WTC11 (cell line): ENCODE measurements around the gene MCUB. TPM values are rescaled to one million over a fixed set of nuclear protein-coding genes. Genes with fewer than 3 reads are reported as not detected.

Source experiments
- ATAC-seq: fragments of 200-7000 bp; cut with Tn5 transposase; 2 replicates; pipeline ENCODE4 v1.10.0; 2021; ENCODE audit warnings: mild to moderate bottlenecking, moderate library complexity
- CTCF ChIA-PET: fragments of 300-600 bp; sonication (Branson Sonifier 250); formaldehyde crosslinking; loops from one replicate; lab custom pipeline; 2021; ENCODE audit warnings: antibody characterized with exemption; lab: Charles Lee
- POLR2A ChIA-PET: fragments of 350-600 bp; sonication (Branson Sonifier 250); formaldehyde crosslinking; loops from one replicate; lab custom pipeline; 2021; ENCODE audit warnings: antibody characterized with exemption; lab: Charles Lee
- DNase-seq: peaks from one replicate; pipeline ENCODE4 v3.0.0; 2021; ENCODE audit warnings: low spot score
- H3K27ac Mint-ChIP-seq: 2 replicates; pipeline ENCODE4 v1.8.0; 2021; ENCODE audit warnings: mixed read lengths
- H3K27me3 Mint-ChIP-seq: 2 replicates; pipeline ENCODE4 v1.8.0; 2021; ENCODE audit warnings: low read depth, mild to moderate bottlenecking, moderate library complexity, mixed read lengths
- H3K36me3 Mint-ChIP-seq: 2 replicates; pipeline ENCODE4 v1.8.0; 2021; ENCODE audit warnings: mixed read lengths
- H3K4me1 Mint-ChIP-seq: 2 replicates; pipeline ENCODE4 v1.8.0; 2022; ENCODE audit warnings: mixed read lengths
- H3K4me3 Mint-ChIP-seq: 2 replicates; pipeline ENCODE4 v1.8.0; 2021; ENCODE audit warnings: mild to moderate bottlenecking, moderate library complexity, mixed read lengths
- H3K9me3 Mint-ChIP-seq: 2 replicates; pipeline ENCODE4 v1.8.0; 2021; ENCODE audit warnings: mixed read lengths
- CREM ChIP-seq: sonication (generic); formaldehyde crosslinking; IDR thresholded peaks from 2 replicates; pipeline ENCODE4 v1.8.1; 2022; ENCODE audit warnings: mild to moderate bottlenecking, missing genetic modification reagents, moderate library complexity
- GABPB1 ChIP-seq: sonication (generic); formaldehyde crosslinking; IDR thresholded peaks from 2 replicates; pipeline ENCODE4 v1.8.1; 2023; ENCODE audit warnings: mild to moderate bottlenecking, missing genetic modification reagents
- GTF2I ChIP-seq: fragments of 250-450 bp; sonication (Bioruptor Pico); conservative IDR thresholded peaks from 2 replicates; pipeline ENCODE4 v1.4.0; 2021; ENCODE audit warnings: mild to moderate bottlenecking
- JAZF1 ChIP-seq: fragments of 250-450 bp; sonication (Bioruptor Pico); IDR thresholded peaks from 2 replicates; pipeline ENCODE4 v1.9.0; 2021; ENCODE audit warnings: moderate library complexity, mild to moderate bottlenecking, inconsistent platforms
- MXD4 ChIP-seq: fragments of 250-450 bp; sonication (Bioruptor Pico); IDR thresholded peaks from 2 replicates; pipeline ENCODE4 v1.8.0; 2021; ENCODE audit warnings: mild to moderate bottlenecking, moderate library complexity, borderline replicate concordance
- NR2C2 ChIP-seq: sonication (generic); formaldehyde crosslinking; IDR thresholded peaks from 2 replicates; pipeline ENCODE4 v1.8.0; 2022; ENCODE audit warnings: mild to moderate bottlenecking, missing genetic modification reagents
- SP1 ChIP-seq: sonication (generic); formaldehyde crosslinking; conservative IDR thresholded peaks from 2 replicates; pipeline ENCODE4 v1.8.1; 2022; ENCODE audit warnings: missing genetic modification reagents
- ZBTB21 ChIP-seq: sonication (generic); formaldehyde crosslinking; IDR thresholded peaks from 2 replicates; pipeline ENCODE4 v1.8.1; 2023; ENCODE audit warnings: mild to moderate bottlenecking, missing genetic modification reagents, borderline replicate concordance
- ZNF121 ChIP-seq: sonication (generic); formaldehyde crosslinking; IDR thresholded peaks from 2 replicates; pipeline ENCODE4 v1.8.0; 2023; ENCODE audit warnings: missing genetic modification reagents
- ZNF232 ChIP-seq: sonication (generic); formaldehyde crosslinking; IDR thresholded peaks from 2 replicates; pipeline ENCODE4 v1.8.0; 2022; ENCODE audit warnings: mild to moderate bottlenecking, missing genetic modification reagents
- ZNF671 ChIP-seq: fragments of 250-450 bp; sonication (Bioruptor Pico); IDR thresholded peaks from 2 replicates; pipeline ENCODE4 v1.8.0; 2021; ENCODE audit warnings: mild to moderate bottlenecking
- total RNA-seq: library from RNA; stranded (reverse); gene quantifications from 3 replicates; pipeline ENCODE4 v1.2.3, GENCODE V29; 2021
- TF ChIP-seq, protein P1 (sequence below): sonication (generic); formaldehyde crosslinking; IDR thresholded peaks from 2 replicates; pipeline ENCODE4 v1.8.0; 2022; ENCODE audit warnings: missing genetic modification reagents
- TF ChIP-seq, protein P2 (sequence below): sonication (generic); formaldehyde crosslinking; IDR thresholded peaks from 2 replicates; pipeline ENCODE4 v1.8.1; 2022; ENCODE audit warnings: low read depth, mild to moderate bottlenecking, moderate library complexity, missing genetic modification reagents, borderline replicate concordance
- TF ChIP-seq, protein P3 (sequence below): sonication (generic); formaldehyde crosslinking; IDR thresholded peaks from 2 replicates; pipeline ENCODE4 v1.8.0; 2023; ENCODE audit warnings: missing genetic modification reagents, mild to moderate bottlenecking, borderline replicate concordance
- TF ChIP-seq, protein P4 (sequence below): sonication (generic); formaldehyde crosslinking; conservative IDR thresholded peaks from 2 replicates; pipeline ENCODE4 v1.8.1; 2022; ENCODE audit warnings: mild to moderate bottlenecking, missing genetic modification reagents
- TF ChIP-seq, protein P5 (sequence below): fragments of 250-450 bp; sonication (Bioruptor Pico); IDR thresholded peaks from 2 replicates; pipeline ENCODE4 v1.9.0; 2021; ENCODE audit warnings: moderate library complexity, mild to moderate bottlenecking, inconsistent platforms, borderline replicate concordance
- TF ChIP-seq, protein P6 (sequence below): fragments of 250-450 bp; sonication (Bioruptor Pico); IDR thresholded peaks from 2 replicates; pipeline ENCODE4 v1.9.0; 2021; ENCODE audit warnings: mild to moderate bottlenecking
- TF ChIP-seq, protein P7 (sequence below): fragments of 250-450 bp; sonication (Bioruptor Pico); conservative IDR thresholded peaks from 2 replicates; pipeline ENCODE4 v1.9.0; 2021; ENCODE audit warnings: mild to moderate bottlenecking
- TF ChIP-seq, protein P8 (sequence below): fragments of 200-600 bp; IDR thresholded peaks from 2 replicates; pipeline ENCODE4 v1.8.0; 2022; ENCODE audit warnings: antibody characterized with exemption

Gene MCUB
- total RNA-seq, 1 experiment from 2014 or later: 26.8 TPM

DNA sequence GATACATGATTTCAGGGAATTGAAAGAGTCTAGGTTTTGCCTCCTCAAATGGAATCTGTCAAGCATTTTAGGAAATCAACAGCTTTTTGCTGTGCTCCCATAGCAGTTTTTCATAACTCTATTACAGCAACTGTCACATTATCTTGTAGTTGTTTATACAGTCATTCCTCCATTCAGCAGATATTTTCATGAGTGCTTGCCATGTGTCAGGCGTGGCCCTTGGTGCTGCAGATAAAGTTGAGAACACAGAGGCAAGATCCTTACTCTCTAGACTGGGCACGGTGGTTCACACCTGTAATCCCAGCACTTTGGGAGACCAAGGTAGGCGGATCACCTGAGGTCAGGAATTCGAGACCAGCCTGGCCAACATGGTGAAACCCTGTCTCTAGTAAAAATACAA is 67.3 kb downstream of the MCUB start:
- H3K27ac Mint-ChIP-seq: no peak overlapping the region
- TF ChIP-seq ZNF232 (CRISPR knock-in tag): no peak
- TF ChIP-seq MXD4 (CRISPR knock-in tag): no peak
- TF ChIP-seq CREM (CRISPR knock-in tag): no peak
- no peak for TF ChIP-seq ZNF121 (CRISPR knock-in tag)
- no peak for TF ChIP-seq NR2C2
- peaks cover 16% of the 10 kb centered on the region for H3K4me1 Mint-ChIP-seq
- CTCF ChIA-PET: no interaction called here
- H3K27me3 Mint-ChIP-seq: no peaks in the 10 kb centered on the region
- no peaks in the 10 kb centered on the region for H3K36me3 Mint-ChIP-seq
- H3K4me3 Mint-ChIP-seq: no peak overlapping the region
- H3K9me3 Mint-ChIP-seq: no peaks in the 10 kb centered on the region
- ATAC-seq: no peak
- DNase-seq: no peak
- POLR2A ChIA-PET: interaction anchor here (0.6 kb wide), 1 partner anchor 178 kb away, joined by 3 read pairs; no protein-coding TSS in a partner anchor

DNA sequence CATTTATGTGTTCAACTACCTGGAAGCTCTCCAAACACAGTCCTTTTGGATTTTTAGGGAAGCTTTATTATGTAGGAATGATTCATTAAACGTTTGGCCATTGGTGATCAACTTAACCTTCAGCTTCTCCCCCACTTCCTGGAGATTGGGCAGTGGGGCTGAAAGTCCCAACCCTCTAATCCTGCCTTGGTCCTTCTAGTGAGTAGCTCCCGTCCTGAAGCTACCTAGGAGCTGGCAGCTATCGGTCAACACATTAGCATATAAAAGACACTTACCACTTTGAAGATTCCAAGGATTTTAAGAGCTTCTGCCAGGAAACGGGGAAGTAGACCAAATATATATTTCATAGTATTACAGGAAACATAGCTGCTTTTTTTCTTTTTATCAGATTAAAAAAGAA is 69.7 kb downstream of the MCUB start:
- Mint-ChIP-seq H3K27ac (no peak overlapping the region), H3K4me3 (no peak overlapping the region), H3K9me3 (0 out of 2 replicates have a peak, but pooled peaks cover under 1% of the 10 kb centered on the region), H3K36me3 (no peaks in the 10 kb centered on the region), H3K4me1 (peaks cover 16% of the 10 kb centered on the region), H3K27me3 (no peaks in the 10 kb centered on the region)
- ChIA-PET CTCF (interaction anchor here (0.7 to 3.8 kb wide), 3 partner anchors 23 to 42 kb away, joined by 3 to 11 read pairs (median 3); no protein-coding TSS in a partner anchor), POLR2A (no interaction called here)
- DNase-seq: no peak
- peak; percentile 64 for ATAC-seq
- TF ChIP-seq ZBTB21 (CRISPR knock-in tag) (no peak), NR2C2 (no peak), GABPB1 (no peak), JAZF1 (CRISPR knock-in tag) (no peak), SP1 (no peak), ZNF671 (no peak), CREM (CRISPR knock-in tag) (no peak), GTF2I (CRISPR knock-in tag) (no peak)
- TF ChIP-seq, protein P1, sequence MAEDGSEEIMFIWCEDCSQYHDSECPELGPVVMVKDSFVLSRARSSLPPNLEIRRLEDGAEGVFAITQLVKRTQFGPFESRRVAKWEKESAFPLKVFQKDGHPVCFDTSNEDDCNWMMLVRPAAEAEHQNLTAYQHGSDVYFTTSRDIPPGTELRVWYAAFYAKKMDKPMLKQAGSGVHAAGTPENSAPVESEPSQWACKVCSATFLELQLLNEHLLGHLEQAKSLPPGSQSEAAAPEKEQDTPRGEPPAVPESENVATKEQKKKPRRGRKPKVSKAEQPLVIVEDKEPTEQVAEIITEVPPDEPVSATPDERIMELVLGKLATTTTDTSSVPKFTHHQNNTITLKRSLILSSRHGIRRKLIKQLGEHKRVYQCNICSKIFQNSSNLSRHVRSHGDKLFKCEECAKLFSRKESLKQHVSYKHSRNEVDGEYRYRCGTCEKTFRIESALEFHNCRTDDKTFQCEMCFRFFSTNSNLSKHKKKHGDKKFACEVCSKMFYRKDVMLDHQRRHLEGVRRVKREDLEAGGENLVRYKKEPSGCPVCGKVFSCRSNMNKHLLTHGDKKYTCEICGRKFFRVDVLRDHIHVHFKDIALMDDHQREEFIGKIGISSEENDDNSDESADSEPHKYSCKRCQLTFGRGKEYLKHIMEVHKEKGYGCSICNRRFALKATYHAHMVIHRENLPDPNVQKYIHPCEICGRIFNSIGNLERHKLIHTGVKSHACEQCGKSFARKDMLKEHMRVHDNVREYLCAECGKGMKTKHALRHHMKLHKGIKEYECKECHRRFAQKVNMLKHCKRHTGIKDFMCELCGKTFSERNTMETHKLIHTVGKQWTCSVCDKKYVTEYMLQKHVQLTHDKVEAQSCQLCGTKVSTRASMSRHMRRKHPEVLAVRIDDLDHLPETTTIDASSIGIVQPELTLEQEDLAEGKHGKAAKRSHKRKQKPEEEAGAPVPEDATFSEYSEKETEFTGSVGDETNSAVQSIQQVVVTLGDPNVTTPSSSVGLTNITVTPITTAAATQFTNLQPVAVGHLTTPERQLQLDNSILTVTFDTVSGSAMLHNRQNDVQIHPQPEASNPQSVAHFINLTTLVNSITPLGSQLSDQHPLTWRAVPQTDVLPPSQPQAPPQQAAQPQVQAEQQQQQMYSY: no peak
- TF ChIP-seq, protein P2, sequence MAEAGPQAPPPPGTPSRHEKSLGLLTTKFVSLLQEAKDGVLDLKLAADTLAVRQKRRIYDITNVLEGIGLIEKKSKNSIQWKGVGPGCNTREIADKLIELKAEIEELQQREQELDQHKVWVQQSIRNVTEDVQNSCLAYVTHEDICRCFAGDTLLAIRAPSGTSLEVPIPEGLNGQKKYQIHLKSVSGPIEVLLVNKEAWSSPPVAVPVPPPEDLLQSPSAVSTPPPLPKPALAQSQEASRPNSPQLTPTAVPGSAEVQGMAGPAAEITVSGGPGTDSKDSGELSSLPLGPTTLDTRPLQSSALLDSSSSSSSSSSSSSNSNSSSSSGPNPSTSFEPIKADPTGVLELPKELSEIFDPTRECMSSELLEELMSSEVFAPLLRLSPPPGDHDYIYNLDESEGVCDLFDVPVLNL (CRISPR knock-in tag): no peak
- TF ChIP-seq, protein P3, sequence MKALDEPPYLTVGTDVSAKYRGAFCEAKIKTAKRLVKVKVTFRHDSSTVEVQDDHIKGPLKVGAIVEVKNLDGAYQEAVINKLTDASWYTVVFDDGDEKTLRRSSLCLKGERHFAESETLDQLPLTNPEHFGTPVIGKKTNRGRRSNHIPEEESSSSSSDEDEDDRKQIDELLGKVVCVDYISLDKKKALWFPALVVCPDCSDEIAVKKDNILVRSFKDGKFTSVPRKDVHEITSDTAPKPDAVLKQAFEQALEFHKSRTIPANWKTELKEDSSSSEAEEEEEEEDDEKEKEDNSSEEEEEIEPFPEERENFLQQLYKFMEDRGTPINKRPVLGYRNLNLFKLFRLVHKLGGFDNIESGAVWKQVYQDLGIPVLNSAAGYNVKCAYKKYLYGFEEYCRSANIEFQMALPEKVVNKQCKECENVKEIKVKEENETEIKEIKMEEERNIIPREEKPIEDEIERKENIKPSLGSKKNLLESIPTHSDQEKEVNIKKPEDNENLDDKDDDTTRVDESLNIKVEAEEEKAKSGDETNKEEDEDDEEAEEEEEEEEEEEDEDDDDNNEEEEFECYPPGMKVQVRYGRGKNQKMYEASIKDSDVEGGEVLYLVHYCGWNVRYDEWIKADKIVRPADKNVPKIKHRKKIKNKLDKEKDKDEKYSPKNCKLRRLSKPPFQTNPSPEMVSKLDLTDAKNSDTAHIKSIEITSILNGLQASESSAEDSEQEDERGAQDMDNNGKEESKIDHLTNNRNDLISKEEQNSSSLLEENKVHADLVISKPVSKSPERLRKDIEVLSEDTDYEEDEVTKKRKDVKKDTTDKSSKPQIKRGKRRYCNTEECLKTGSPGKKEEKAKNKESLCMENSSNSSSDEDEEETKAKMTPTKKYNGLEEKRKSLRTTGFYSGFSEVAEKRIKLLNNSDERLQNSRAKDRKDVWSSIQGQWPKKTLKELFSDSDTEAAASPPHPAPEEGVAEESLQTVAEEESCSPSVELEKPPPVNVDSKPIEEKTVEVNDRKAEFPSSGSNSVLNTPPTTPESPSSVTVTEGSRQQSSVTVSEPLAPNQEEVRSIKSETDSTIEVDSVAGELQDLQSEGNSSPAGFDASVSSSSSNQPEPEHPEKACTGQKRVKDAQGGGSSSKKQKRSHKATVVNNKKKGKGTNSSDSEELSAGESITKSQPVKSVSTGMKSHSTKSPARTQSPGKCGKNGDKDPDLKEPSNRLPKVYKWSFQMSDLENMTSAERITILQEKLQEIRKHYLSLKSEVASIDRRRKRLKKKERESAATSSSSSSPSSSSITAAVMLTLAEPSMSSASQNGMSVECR: no peak
- TF ChIP-seq, protein P4, sequence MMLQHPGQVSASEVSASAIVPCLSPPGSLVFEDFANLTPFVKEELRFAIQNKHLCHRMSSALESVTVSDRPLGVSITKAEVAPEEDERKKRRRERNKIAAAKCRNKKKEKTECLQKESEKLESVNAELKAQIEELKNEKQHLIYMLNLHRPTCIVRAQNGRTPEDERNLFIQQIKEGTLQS (CRISPR knock-in tag): no peak
- TF ChIP-seq, protein P5, sequence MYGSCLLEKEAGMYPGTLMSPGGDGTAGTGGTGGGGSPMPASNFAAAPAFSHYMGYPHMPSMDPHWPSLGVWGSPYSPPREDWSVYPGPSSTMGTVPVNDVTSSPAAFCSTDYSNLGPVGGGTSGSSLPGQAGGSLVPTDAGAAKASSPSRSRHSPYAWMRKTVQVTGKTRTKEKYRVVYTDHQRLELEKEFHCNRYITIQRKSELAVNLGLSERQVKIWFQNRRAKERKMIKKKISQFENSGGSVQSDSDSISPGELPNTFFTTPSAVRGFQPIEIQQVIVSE (CRISPR knock-in tag): no peak
- TF ChIP-seq, protein P6, sequence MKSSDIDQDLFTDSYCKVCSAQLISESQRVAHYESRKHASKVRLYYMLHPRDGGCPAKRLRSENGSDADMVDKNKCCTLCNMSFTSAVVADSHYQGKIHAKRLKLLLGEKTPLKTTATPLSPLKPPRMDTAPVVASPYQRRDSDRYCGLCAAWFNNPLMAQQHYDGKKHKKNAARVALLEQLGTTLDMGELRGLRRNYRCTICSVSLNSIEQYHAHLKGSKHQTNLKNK (CRISPR knock-in tag): no peak
- TF ChIP-seq, protein P7, sequence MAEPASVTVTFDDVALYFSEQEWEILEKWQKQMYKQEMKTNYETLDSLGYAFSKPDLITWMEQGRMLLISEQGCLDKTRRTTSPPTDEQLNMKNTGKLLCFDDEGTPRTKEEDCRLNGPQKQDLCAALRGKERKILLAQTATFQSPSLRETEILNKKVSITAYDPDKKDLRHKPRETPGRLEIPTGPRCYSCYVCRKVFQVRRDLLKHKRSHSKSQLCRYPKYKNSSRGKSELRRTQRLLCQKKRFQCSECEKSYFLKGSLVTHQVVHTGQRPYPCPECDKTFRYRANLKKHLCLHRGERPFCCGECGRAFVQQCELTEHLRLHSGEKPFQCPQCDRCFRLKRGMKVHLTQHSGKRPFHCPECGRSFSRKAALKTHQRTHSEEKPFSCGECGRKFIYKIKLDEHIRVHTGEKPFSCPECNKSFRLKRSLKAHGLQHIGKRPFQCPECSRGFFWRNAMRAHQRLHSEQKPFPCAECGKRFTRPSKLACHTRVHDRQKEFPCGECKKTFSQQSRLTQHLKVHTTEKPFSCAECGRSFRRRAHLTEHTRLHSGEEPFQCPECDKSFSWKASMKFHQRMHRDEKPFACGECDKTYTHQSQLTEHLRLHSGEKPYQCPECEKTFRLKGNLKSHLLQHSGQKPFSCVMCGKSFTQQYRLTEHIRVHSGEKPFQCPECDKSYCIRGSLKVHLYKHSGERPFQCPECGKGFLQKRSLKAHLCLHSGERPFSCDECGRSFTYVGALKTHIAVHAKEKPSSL (CRISPR knock-in tag): no peak
- TF ChIP-seq, protein P8, sequence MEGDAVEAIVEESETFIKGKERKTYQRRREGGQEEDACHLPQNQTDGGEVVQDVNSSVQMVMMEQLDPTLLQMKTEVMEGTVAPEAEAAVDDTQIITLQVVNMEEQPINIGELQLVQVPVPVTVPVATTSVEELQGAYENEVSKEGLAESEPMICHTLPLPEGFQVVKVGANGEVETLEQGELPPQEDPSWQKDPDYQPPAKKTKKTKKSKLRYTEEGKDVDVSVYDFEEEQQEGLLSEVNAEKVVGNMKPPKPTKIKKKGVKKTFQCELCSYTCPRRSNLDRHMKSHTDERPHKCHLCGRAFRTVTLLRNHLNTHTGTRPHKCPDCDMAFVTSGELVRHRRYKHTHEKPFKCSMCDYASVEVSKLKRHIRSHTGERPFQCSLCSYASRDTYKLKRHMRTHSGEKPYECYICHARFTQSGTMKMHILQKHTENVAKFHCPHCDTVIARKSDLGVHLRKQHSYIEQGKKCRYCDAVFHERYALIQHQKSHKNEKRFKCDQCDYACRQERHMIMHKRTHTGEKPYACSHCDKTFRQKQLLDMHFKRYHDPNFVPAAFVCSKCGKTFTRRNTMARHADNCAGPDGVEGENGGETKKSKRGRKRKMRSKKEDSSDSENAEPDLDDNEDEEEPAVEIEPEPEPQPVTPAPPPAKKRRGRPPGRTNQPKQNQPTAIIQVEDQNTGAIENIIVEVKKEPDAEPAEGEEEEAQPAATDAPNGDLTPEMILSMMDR: no peak
